PFSK-1 (cell line): ENCODE measurements around the gene CADM4.

Experiments
- FOXP2 ChIP-seq: optimal IDR thresholded peaks from 2 replicates; pipeline ENCODE3; 2011; ENCODE audit warnings: borderline replicate concordance, control low read depth, inconsistent platforms; ENCODE audit not compliant: insufficient read depth; ENCODE audit errors: extremely low read length, extremely low read depth
- POLR2AphosphoS5 ChIP-seq: IDR thresholded peaks from 2 replicates; pipeline ENCODE4 v1.6.1; 2012; ENCODE audit warnings: low read depth, mild to moderate bottlenecking, control low read depth, low read length, moderate library complexity
- SIN3A ChIP-seq: IDR thresholded peaks from 2 replicates; pipeline ENCODE4 v1.6.1; 2012; ENCODE audit warnings: mild to moderate bottlenecking, low read length, moderate library complexity, borderline replicate concordance; ENCODE audit not compliant: insufficient read depth
- TAF1 ChIP-seq: IDR thresholded peaks from 2 replicates; pipeline ENCODE4 v1.6.1; 2012; ENCODE audit warnings: low read length, control low read depth, borderline replicate concordance; ENCODE audit not compliant: insufficient read depth
- TF ChIP-seq, protein P1 (sequence below), 2 experiments: IDR thresholded peaks; 2 replicates each; pipeline versions ENCODE4 v1.6.1 to v1.8.0; 2011 to 2012; ENCODE audit warnings: low read depth in 2 of 2, low read length in 2 of 2, control low read depth in 1 of 2, inconsistent platforms in 1 of 2, mild to moderate bottlenecking in 1 of 2, moderate library complexity in 1 of 2; ENCODE audit not compliant: insufficient read depth in 1 of 2

DNA sequence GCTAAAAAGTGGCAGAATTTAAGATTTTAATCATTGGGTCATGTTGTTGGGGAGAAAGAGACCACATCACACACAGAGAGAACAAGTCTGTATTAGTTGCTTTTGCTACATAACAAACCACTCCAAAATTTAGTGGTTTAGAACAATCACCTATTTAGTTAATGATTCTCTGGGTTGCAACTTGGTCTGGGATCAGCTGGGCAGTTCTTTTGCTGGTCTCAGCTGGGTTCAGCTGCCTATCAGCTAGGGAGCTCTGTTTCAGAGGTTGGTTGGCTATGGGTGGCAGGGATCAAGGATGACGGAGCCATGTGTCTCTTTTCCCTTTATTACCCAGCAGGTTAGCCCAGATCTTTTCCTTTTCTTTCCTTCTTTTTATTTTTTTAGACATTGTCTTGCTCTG, 55.2 kb downstream of the CADM4 start:
- TF ChIP-seq, protein P1, sequence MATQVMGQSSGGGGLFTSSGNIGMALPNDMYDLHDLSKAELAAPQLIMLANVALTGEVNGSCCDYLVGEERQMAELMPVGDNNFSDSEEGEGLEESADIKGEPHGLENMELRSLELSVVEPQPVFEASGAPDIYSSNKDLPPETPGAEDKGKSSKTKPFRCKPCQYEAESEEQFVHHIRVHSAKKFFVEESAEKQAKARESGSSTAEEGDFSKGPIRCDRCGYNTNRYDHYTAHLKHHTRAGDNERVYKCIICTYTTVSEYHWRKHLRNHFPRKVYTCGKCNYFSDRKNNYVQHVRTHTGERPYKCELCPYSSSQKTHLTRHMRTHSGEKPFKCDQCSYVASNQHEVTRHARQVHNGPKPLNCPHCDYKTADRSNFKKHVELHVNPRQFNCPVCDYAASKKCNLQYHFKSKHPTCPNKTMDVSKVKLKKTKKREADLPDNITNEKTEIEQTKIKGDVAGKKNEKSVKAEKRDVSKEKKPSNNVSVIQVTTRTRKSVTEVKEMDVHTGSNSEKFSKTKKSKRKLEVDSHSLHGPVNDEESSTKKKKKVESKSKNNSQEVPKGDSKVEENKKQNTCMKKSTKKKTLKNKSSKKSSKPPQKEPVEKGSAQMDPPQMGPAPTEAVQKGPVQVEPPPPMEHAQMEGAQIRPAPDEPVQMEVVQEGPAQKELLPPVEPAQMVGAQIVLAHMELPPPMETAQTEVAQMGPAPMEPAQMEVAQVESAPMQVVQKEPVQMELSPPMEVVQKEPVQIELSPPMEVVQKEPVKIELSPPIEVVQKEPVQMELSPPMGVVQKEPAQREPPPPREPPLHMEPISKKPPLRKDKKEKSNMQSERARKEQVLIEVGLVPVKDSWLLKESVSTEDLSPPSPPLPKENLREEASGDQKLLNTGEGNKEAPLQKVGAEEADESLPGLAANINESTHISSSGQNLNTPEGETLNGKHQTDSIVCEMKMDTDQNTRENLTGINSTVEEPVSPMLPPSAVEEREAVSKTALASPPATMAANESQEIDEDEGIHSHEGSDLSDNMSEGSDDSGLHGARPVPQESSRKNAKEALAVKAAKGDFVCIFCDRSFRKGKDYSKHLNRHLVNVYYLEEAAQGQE (IDR thresholded peaks at IDR 0.05; ENCODE audit: insufficient read depth in 1 of 2, low read depth in 2 of 2, low read length in 2 of 2): no peak
- TF ChIP-seq TAF1 (no peak), POLR2AphosphoS5 (no peak), SIN3A (no peak), FOXP2 (no peak)
